ENCODE measurements around the gene SPATA25. TPM values are rescaled to one million over a fixed set of nuclear protein-coding genes. Genes with fewer than 3 reads are reported as not detected.
A peak's percentile ranks its signal among the peaks of the same experiment; 100 is the strongest.
"Not testable (repeated sequence)": the region's sequence is repeated elsewhere in the genome, so short reads cannot be mapped to it uniquely, and the experiment has no call there.

The SPATA25 gene
- total RNA-seq, 1 experiment from 2014 or later, result 1.8 TPM

GRCh38 chr20:45933266-45934045 lies 46.0 kb upstream of the SPATA25 start:
- DNase-seq (ENCODE audit: low read depth, low spot score) (no peak), ATAC-seq (peak; percentile 32)
- Histone ChIP-seq H3K27me3 (ENCODE audit: control insufficient read depth, insufficient read depth, low read length) (no peaks in the 10 kb centered on the region), H3K9me3 (ENCODE audit: control insufficient read depth, insufficient read depth, low read depth, low read length) (no peaks in the 10 kb centered on the region), H3K36me3 (ENCODE audit: control insufficient read depth, insufficient read depth, low read length) (no peaks in the 10 kb centered on the region; the same call in 1 of the 2 replicates), H3K27ac (ENCODE audit: low read length) (peak overlapping the region; percentile 95), H3K4me3 (ENCODE audit: low read depth in 2 of 2, low read length in 2 of 2) (peak overlapping the region; percentile 77 to 92), H3K4me1 (ENCODE audit: control insufficient read depth, insufficient read depth, low read length) (peaks cover 12% of the 10 kb centered on the region)
- ChIA-PET CTCF (no interaction called here), POLR2A (interaction anchor here (0.6 kb wide), 2 partner anchors 18 to 544 kb away, joined by 3 to 13 read pairs; no protein-coding TSS in a partner anchor)
- intact Hi-C loops (cut with micrococcal nuclease; ENCODE audit: unreplicated experiment), result no loop called here
- no TSS peak for BruUV-seq (replicated peaks)
- no peak for TF ChIP-seq SIN3A (IDR thresholded peaks at IDR 0.05; ENCODE audit: borderline replicate concordance, insufficient read depth, low read depth, low read length)
- no peak for TF ChIP-seq CTCF (IDR thresholded peaks at IDR 0.05)
- TF ChIP-seq REST (IDR thresholded peaks at IDR 0.05; ENCODE audit: insufficient read depth in 1 of 2, low read depth in 2 of 2, low read length in 1 of 2), result no peak
- no peak for TF ChIP-seq POLR2AphosphoS5 (IDR thresholded peaks at IDR 0.05; ENCODE audit: low read depth, low read length)
- no peak for TF ChIP-seq TCF7L2 (IDR thresholded peaks at IDR 0.05; ENCODE audit: low read depth, low read length)
- in situ Hi-C loops (cut with HindIII; ENCODE audit: low pct_unique_long_range_greater_than_20kb, low sequenced_read_pairs), result no loop called here

GRCh38 chr20:45931680-45932079 lies 44.3 kb upstream of the SPATA25 start:
- in situ Hi-C loops (cut with HindIII; ENCODE audit: low pct_unique_long_range_greater_than_20kb, low sequenced_read_pairs); H3K9me3 ChIP-seq (ENCODE audit: control insufficient read depth, insufficient read depth, low read depth, low read length); H3K36me3 ChIP-seq (ENCODE audit: control insufficient read depth, insufficient read depth, low read length); intact Hi-C loops (cut with micrococcal nuclease; ENCODE audit: unreplicated experiment); BruUV-seq (replicated peaks); H3K27me3 ChIP-seq (ENCODE audit: control insufficient read depth, insufficient read depth, low read length); DNase-seq (ENCODE audit: low read depth, low spot score); CTCF ChIA-PET; H3K4me1 ChIP-seq (ENCODE audit: control insufficient read depth, insufficient read depth, low read length); POLR2A ChIA-PET; H3K4me3 ChIP-seq (ENCODE audit: low read depth in 2 of 2, low read length in 2 of 2); ATAC-seq; H3K27ac ChIP-seq (ENCODE audit: low read length): not testable (repeated sequence)
